ENCODE data around the gene MYEF2.

MYEF2 gene

GRCh38 chr15:48090666-48091065, 87.4 kb downstream of the MYEF2 start:
- Histone ChIP-seq H3K36me3 (ENCODE audit: control insufficient read depth, insufficient read depth, low read length) (no peaks in the 10 kb centered on the region), H3K27ac (ENCODE audit: low read length) (no peak overlapping the region), H3K27me3 (ENCODE audit: control insufficient read depth, insufficient read depth, low read length) (no peaks in the 10 kb centered on the region), H3K4me3 (ENCODE audit: low read length) (no peak overlapping the region), H3K4me1 (ENCODE audit: control insufficient read depth, insufficient read depth, low read length) (no peaks in the 10 kb centered on the region), H3K9me3 (ENCODE audit: control insufficient read depth, insufficient read depth, low read length) (no peaks in the 10 kb centered on the region)
- DNase-seq (ENCODE audit: low read depth, low spot score): no peak
- WGBS (ENCODE audit: insufficient coverage, insufficient read length): no CpG with 5 or more reads among the region's 3 CpGs

GRCh38 chr15:48090115-48090514, 88.0 kb downstream of the MYEF2 start:
- Histone ChIP-seq H3K27me3 (ENCODE audit: control insufficient read depth, insufficient read depth, low read length) (no peaks in the 10 kb centered on the region), H3K4me1 (ENCODE audit: control insufficient read depth, insufficient read depth, low read length) (no peaks in the 10 kb centered on the region), H3K27ac (ENCODE audit: low read length) (no peak overlapping the region), H3K4me3 (ENCODE audit: low read length) (no peak overlapping the region), H3K36me3 (ENCODE audit: control insufficient read depth, insufficient read depth, low read length) (no peaks in the 10 kb centered on the region), H3K9me3 (ENCODE audit: control insufficient read depth, insufficient read depth, low read length) (no peaks in the 10 kb centered on the region)
- DNase-seq (ENCODE audit: low read depth, low spot score): no peak
- no CpG with 5 or more reads among the region's 2 CpGs for WGBS (ENCODE audit: insufficient coverage, insufficient read length)

GRCh38 chr15:48089702-48090101, 88.4 kb downstream of the MYEF2 start:
- H3K27ac ChIP-seq (ENCODE audit: low read length): no peak overlapping the region
- H3K4me1 ChIP-seq (ENCODE audit: control insufficient read depth, insufficient read depth, low read length): no peaks in the 10 kb centered on the region
- H3K27me3 ChIP-seq (ENCODE audit: control insufficient read depth, insufficient read depth, low read length): no peaks in the 10 kb centered on the region
- WGBS (ENCODE audit: insufficient coverage, insufficient read length): no CpG with 5 or more reads among the region's 6 CpGs
- H3K36me3 ChIP-seq (ENCODE audit: control insufficient read depth, insufficient read depth, low read length): no peaks in the 10 kb centered on the region
- no peak for DNase-seq (ENCODE audit: low read depth, low spot score)
- H3K4me3 ChIP-seq (ENCODE audit: low read length): no peak overlapping the region
- no peaks in the 10 kb centered on the region for H3K9me3 ChIP-seq (ENCODE audit: control insufficient read depth, insufficient read depth, low read length)

- Histone ChIP-seq H3K9me3 (ENCODE audit: control insufficient read depth, insufficient read depth, low read length) (no peaks in the 10 kb centered on the region), H3K27ac (ENCODE audit: low read length) (no peak overlapping the region), H3K27me3 (ENCODE audit: control insufficient read depth, insufficient read depth, low read length) (no peaks in the 10 kb centered on the region), H3K4me1 (ENCODE audit: control insufficient read depth, insufficient read depth, low read length) (no peaks in the 10 kb centered on the region), H3K36me3 (ENCODE audit: control insufficient read depth, insufficient read depth, low read length) (no peaks in the 10 kb centered on the region), H3K4me3 (ENCODE audit: low read length) (no peak overlapping the region)
- DNase-seq (ENCODE audit: low read depth, low spot score): no peak
- no CpG with 5 or more reads among the region's 3 CpGs for WGBS (ENCODE audit: insufficient coverage, insufficient read length)
These were observed 90.3 kb downstream of the MYEF2 start for GRCh38 chr15:48087844-48088243.

GRCh38 chr15:48086576-48086975, 91.5 kb downstream of the MYEF2 start:
- Histone ChIP-seq H3K27me3 (ENCODE audit: control insufficient read depth, insufficient read depth, low read length) (no peaks in the 10 kb centered on the region), H3K4me1 (ENCODE audit: control insufficient read depth, insufficient read depth, low read length) (no peaks in the 10 kb centered on the region), H3K4me3 (ENCODE audit: low read length) (no peak overlapping the region), H3K9me3 (ENCODE audit: control insufficient read depth, insufficient read depth, low read length) (no peaks in the 10 kb centered on the region), H3K27ac (ENCODE audit: low read length) (no peak overlapping the region), H3K36me3 (ENCODE audit: control insufficient read depth, insufficient read depth, low read length) (no peaks in the 10 kb centered on the region)
- DNase-seq (ENCODE audit: low read depth, low spot score): no peak
- no CpG with 5 or more reads among the region's 5 CpGs for WGBS (ENCODE audit: insufficient coverage, insufficient read length)

GRCh38 chr15:48086133-48086532, 92.0 kb downstream of the MYEF2 start:
- DNase-seq (ENCODE audit: low read depth, low spot score): no peak
- Histone ChIP-seq H3K9me3 (ENCODE audit: control insufficient read depth, insufficient read depth, low read length) (no peaks in the 10 kb centered on the region), H3K4me1 (ENCODE audit: control insufficient read depth, insufficient read depth, low read length) (no peaks in the 10 kb centered on the region), H3K4me3 (ENCODE audit: low read length) (no peak overlapping the region), H3K27ac (ENCODE audit: low read length) (no peak overlapping the region), H3K27me3 (ENCODE audit: control insufficient read depth, insufficient read depth, low read length) (no peaks in the 10 kb centered on the region), H3K36me3 (ENCODE audit: control insufficient read depth, insufficient read depth, low read length) (no peaks in the 10 kb centered on the region)
- no CpG with 5 or more reads among the region's 5 CpGs for WGBS (ENCODE audit: insufficient coverage, insufficient read length)

GRCh38 chr15:48085591-48085930, 92.5 kb downstream of the MYEF2 start:
- Histone ChIP-seq H3K4me1 (ENCODE audit: control insufficient read depth, insufficient read depth, low read length) (no peaks in the 10 kb centered on the region), H3K27ac (ENCODE audit: low read length) (no peak overlapping the region), H3K36me3 (ENCODE audit: control insufficient read depth, insufficient read depth, low read length) (no peaks in the 10 kb centered on the region), H3K4me3 (ENCODE audit: low read length) (no peak overlapping the region), H3K27me3 (ENCODE audit: control insufficient read depth, insufficient read depth, low read length) (no peaks in the 10 kb centered on the region), H3K9me3 (ENCODE audit: control insufficient read depth, insufficient read depth, low read length) (no peaks in the 10 kb centered on the region)
- no CpG with 5 or more reads among the region's 6 CpGs for WGBS (ENCODE audit: insufficient coverage, insufficient read length)
- DNase-seq (ENCODE audit: low read depth, low spot score): no peak

- no CpG with 5 or more reads among the region's 6 CpGs for WGBS (ENCODE audit: insufficient coverage, insufficient read length)
- no peaks in the 10 kb centered on the region for H3K27me3 ChIP-seq (ENCODE audit: control insufficient read depth, insufficient read depth, low read length)
- no peaks in the 10 kb centered on the region for H3K9me3 ChIP-seq (ENCODE audit: control insufficient read depth, insufficient read depth, low read length)
- no peak overlapping the region for H3K4me3 ChIP-seq (ENCODE audit: low read length)
- H3K27ac ChIP-seq (ENCODE audit: low read length): no peak overlapping the region
- peak; percentile 39 for DNase-seq (ENCODE audit: low read depth, low spot score)
- no peaks in the 10 kb centered on the region for H3K36me3 ChIP-seq (ENCODE audit: control insufficient read depth, insufficient read depth, low read length)
- H3K4me1 ChIP-seq (ENCODE audit: control insufficient read depth, insufficient read depth, low read length): no peaks in the 10 kb centered on the region
These were observed 93.1 kb downstream of the MYEF2 start for GRCh38 chr15:48084759-48085590.
